Liver (tissue), 9 donors: ENCODE measurements around the gene ADGRF4. TPM values are rescaled to one million over a fixed set of nuclear protein-coding genes. Genes with fewer than 3 reads are reported as not detected.

Source experiments
- DNase-seq: peaks from one replicate; pipeline ENCODE4 v3.0.0-alpha.2; 2017; ENCODE audit warnings: low spot score
- H3K27ac ChIP-seq, 2 donors: one replicate each; pipeline ENCODE4 v1.7.0; 2013; ENCODE audit warnings: inconsistent platforms in 2 of 2, low read length in 2 of 2, control low read depth in 1 of 2, low read depth in 1 of 2, mild to moderate bottlenecking in 1 of 2
- H3K27me3 ChIP-seq, 4 donors: one replicate each; pipeline versions ENCODE4 v1.6.1 to v1.7.0; 2013; ENCODE audit warnings: low read length in 3 of 4, inconsistent platforms in 1 of 4, mild to moderate bottlenecking in 1 of 4, moderate library complexity in 1 of 4; ENCODE audit not compliant: control insufficient read depth in 4 of 4, insufficient read depth in 4 of 4
- H3K36me3 ChIP-seq, 4 donors: one replicate each; pipeline versions ENCODE4 v1.6.1 to v1.7.0; 2013; ENCODE audit warnings: low read length in 3 of 4, mild to moderate bottlenecking in 3 of 4, low read depth in 1 of 4, moderate library complexity in 1 of 4; ENCODE audit not compliant: control insufficient read depth in 4 of 4, insufficient read depth in 3 of 4
- H3K4me1 ChIP-seq, 4 donors: one replicate each; pipeline versions ENCODE4 v1.6.1 to v1.7.0; 2013; ENCODE audit warnings: low read length in 3 of 4, mild to moderate bottlenecking in 3 of 4, moderate library complexity in 1 of 4; ENCODE audit not compliant: control insufficient read depth in 4 of 4, insufficient read depth in 4 of 4
- H3K4me3 ChIP-seq, 3 donors: one replicate each; pipeline versions ENCODE4 v1.6.1 to v1.7.0; 2013; ENCODE audit warnings: low read length in 3 of 3, control low read depth in 1 of 3, low read depth in 1 of 3, mild to moderate bottlenecking in 1 of 3
- H3K9ac ChIP-seq, 2 donors: one replicate each; pipeline ENCODE4 v1.7.0; 2013; ENCODE audit warnings: low read length in 2 of 2, mild to moderate bottlenecking in 2 of 2, moderate library complexity in 2 of 2, control low read depth in 1 of 2, low read depth in 1 of 2
- H3K9me3 ChIP-seq, 4 donors: one replicate each; pipeline versions ENCODE4 v1.6.1 to v1.7.0; 2013; ENCODE audit warnings: low read length in 3 of 4; ENCODE audit not compliant: control insufficient read depth in 4 of 4
- EGR1 ChIP-seq, 2 donors: IDR thresholded peaks; 2 replicates each; pipeline ENCODE4 v1.6.1; 2016 to 2018; ENCODE audit warnings: antibody characterized with exemption in 2 of 2, low read depth in 2 of 2
- FOXA1 ChIP-seq: IDR thresholded peaks from 2 replicates; pipeline ENCODE4 v1.6.1; 2016; ENCODE audit warnings: antibody characterized with exemption
- FOXA2 ChIP-seq: IDR thresholded peaks from 2 replicates; pipeline ENCODE4 v1.6.1; 2016; ENCODE audit warnings: antibody characterized with exemption
- HNF4G ChIP-seq: IDR thresholded peaks from 2 replicates; pipeline ENCODE4 v1.6.1; 2016; ENCODE audit warnings: antibody characterized with exemption
- JUND ChIP-seq, 2 donors: IDR thresholded peaks; 2 replicates each; pipeline ENCODE4 v1.6.1; 2016; ENCODE audit warnings: antibody characterized with exemption in 2 of 2
- NR2F2 ChIP-seq: IDR thresholded peaks from 2 replicates; pipeline ENCODE4 v1.6.1; 2016; ENCODE audit warnings: antibody characterized with exemption
- RAD21 ChIP-seq, 2 donors: IDR thresholded peaks; 2 replicates each; pipeline ENCODE4 v1.6.1; 2016; ENCODE audit warnings: antibody characterized with exemption in 2 of 2, mild to moderate bottlenecking in 2 of 2
- RXRA ChIP-seq, 2 donors: IDR thresholded peaks; 2 replicates each; pipeline ENCODE4 v1.6.1; 2017 to 2018; ENCODE audit warnings: antibody characterized with exemption in 2 of 2, mild to moderate bottlenecking in 1 of 2
- TAF1 ChIP-seq: conservative IDR thresholded peaks from 2 replicates; pipeline ENCODE4 v1.6.1; 2016; ENCODE audit warnings: antibody characterized with exemption, mild to moderate bottlenecking
- YY1 ChIP-seq: IDR thresholded peaks from 2 replicates; pipeline ENCODE4 v1.6.1; 2016; ENCODE audit warnings: antibody characterized with exemption, mild to moderate bottlenecking
- WGBS: extraction: QIAGEN DNeasy Blood & Tissue Kit; methylation state at CpG from one replicate; pipeline ENCODE4 v1.1.7; 2013; 5-methylcytosine and 5-hydroxymethylcytosine counted together
- polyA plus RNA-seq, 2 donors: library from polyadenylated mRNA; stranded (reverse) in 1 of 2; unstranded in 1 of 2; fragments of 200-250 nt in 1 of 2; fragments of >200 nt in 1 of 2; fragmentation: Nextera tagmentation in 1 of 2; extraction: Ambion mirVana in 1 of 2; gene quantifications; one replicate each; pipeline versions ENCODE4 v1.2.1 to v1.2.3, GENCODE V29; 2013 to 2015
- total RNA-seq, 2 donors: library from RNA; depleted of rRNA; stranded (reverse); fragments of >200 nt; gene quantifications; one replicate each; pipeline ENCODE4 v1.2.3, GENCODE V29; 2014
- TF ChIP-seq, protein P1 (sequence below): fragments of 150-350 bp; IDR thresholded peaks from 2 replicates; pipeline ENCODE4 v1.5.1; 2017; ENCODE audit warnings: improper control_type of control experiment, low read depth, low read length; ENCODE audit not compliant: missing input control
- TF ChIP-seq, protein P2 (sequence below): IDR thresholded peaks from 2 replicates; pipeline ENCODE4 v1.6.1; 2016; ENCODE audit warnings: antibody characterized with exemption
- TF ChIP-seq, protein P3 (sequence below): IDR thresholded peaks from 2 replicates; pipeline ENCODE4 v1.6.1; 2016; ENCODE audit warnings: antibody characterized with exemption
- TF ChIP-seq, protein P4 (sequence below): IDR thresholded peaks from 2 replicates; pipeline ENCODE4 v1.6.1; 2016; ENCODE audit warnings: antibody characterized with exemption, mild to moderate bottlenecking
- donor health status: healthy.
- donor health status: healthy.
- donor health status: healthy.
- donor health status: healthy.
- donor health status: healthy.

ADGRF4 gene
- total and polyA plus RNA-seq, 4 donors = not detected

DNA sequence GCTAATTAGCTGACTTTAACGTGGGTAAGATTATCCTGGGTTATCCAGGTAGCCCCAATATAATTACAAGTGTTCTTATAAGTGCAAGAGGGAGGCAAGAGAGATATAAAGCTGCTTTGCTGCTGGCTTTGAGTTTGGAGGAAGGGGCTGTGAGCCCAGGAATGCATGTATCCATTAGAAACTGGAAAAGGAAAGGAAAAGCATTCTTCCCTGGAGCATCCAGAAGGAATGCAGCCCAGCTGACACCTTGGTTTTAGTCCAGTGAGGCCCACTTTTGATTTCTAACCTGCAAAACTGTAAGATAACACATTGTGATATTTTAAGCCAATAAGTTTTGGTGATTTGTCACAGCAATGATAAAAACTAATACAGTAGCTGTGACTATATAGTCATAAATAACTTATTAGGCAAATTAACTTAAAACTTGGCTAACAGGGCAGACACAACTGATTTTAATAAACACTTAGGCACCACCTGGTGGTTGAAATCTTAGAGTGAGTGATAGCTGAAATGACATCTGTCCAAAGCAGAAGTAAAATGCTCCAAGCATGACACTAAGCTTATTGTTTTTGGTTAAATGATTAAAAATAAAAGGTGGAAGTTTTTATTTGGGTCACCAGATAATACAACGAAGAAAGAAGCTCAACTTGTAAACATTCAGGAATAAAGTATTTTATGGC is 35.6 kb downstream of the ADGRF4 start:
- DNase-seq = no peak
- WGBS = 23% methylated on average over 2 of the region's 2 CpGs
- Histone ChIP-seq H3K4me3 (no peak overlapping the region), H3K9ac (no peak overlapping the region), H3K9me3 (no peaks in the 10 kb centered on the region), H3K27ac (no peak overlapping the region), H3K4me1 (no peaks in the 10 kb centered on the region), H3K27me3 (no peaks in the 10 kb centered on the region), H3K36me3 (no peaks in the 10 kb centered on the region)
- peak; percentile 67 to 76 for TF ChIP-seq RAD21 (IDR thresholded peaks at IDR 0.05)
- TF ChIP-seq, protein P1, sequence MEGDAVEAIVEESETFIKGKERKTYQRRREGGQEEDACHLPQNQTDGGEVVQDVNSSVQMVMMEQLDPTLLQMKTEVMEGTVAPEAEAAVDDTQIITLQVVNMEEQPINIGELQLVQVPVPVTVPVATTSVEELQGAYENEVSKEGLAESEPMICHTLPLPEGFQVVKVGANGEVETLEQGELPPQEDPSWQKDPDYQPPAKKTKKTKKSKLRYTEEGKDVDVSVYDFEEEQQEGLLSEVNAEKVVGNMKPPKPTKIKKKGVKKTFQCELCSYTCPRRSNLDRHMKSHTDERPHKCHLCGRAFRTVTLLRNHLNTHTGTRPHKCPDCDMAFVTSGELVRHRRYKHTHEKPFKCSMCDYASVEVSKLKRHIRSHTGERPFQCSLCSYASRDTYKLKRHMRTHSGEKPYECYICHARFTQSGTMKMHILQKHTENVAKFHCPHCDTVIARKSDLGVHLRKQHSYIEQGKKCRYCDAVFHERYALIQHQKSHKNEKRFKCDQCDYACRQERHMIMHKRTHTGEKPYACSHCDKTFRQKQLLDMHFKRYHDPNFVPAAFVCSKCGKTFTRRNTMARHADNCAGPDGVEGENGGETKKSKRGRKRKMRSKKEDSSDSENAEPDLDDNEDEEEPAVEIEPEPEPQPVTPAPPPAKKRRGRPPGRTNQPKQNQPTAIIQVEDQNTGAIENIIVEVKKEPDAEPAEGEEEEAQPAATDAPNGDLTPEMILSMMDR = peak; percentile 43
- TF ChIP-seq NR2F2 = no peak

DNA sequence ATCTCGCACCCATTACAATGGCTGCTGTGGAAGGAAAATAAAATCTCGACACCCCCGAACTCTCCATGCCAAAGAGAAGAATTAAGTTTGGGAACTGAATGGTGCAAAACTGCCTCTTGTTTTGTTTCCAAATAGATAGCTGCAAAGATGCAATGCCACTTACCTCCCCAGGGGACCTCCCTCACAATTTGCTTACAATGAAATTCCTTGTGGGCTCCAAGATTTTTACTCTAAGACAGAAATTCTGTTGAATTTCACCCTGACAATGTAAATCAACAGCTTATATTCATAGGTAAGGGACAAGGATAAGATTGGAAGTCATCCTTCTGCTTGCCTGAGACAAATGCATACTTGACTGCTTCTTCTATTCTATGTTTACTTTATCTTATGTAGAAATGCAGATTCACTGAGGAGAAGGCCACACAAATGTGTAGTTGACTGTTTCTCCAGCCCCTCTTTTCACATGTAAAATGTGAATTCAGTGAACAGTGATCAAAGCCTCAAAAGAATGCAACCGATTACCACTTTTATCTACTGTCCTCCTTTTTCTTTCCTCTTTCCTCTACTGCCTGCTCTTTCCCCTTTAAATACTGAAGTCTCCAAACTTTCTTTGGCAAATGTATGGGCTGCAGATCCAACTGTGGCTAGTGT is 36.6 kb downstream of the ADGRF4 start:
- Histone ChIP-seq H3K9ac (no peak overlapping the region), H3K4me3 (no peak overlapping the region), H3K36me3 (no peaks in the 10 kb centered on the region), H3K27me3 (no peaks in the 10 kb centered on the region), H3K9me3 (no peaks in the 10 kb centered on the region), H3K4me1 (no peaks in the 10 kb centered on the region), H3K27ac (no peak overlapping the region)
- no peak for DNase-seq
- TF ChIP-seq EGR1 (IDR thresholded peaks at IDR 0.05; ENCODE audit: low read depth in 2 of 2) (no peak), YY1 (no peak), TAF1 (no peak), FOXA2 (no peak), FOXA1 (no peak), RXRA (IDR thresholded peaks at IDR 0.05) (no peak), HNF4G (no peak), JUND (IDR thresholded peaks at IDR 0.05) (no peak), NR2F2 (no peak)
- TF ChIP-seq, protein P2, sequence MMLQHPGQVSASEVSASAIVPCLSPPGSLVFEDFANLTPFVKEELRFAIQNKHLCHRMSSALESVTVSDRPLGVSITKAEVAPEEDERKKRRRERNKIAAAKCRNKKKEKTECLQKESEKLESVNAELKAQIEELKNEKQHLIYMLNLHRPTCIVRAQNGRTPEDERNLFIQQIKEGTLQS = no peak
- TF ChIP-seq, protein P3, sequence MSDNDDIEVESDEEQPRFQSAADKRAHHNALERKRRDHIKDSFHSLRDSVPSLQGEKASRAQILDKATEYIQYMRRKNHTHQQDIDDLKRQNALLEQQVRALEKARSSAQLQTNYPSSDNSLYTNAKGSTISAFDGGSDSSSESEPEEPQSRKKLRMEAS = no peak
- TF ChIP-seq, protein P4, sequence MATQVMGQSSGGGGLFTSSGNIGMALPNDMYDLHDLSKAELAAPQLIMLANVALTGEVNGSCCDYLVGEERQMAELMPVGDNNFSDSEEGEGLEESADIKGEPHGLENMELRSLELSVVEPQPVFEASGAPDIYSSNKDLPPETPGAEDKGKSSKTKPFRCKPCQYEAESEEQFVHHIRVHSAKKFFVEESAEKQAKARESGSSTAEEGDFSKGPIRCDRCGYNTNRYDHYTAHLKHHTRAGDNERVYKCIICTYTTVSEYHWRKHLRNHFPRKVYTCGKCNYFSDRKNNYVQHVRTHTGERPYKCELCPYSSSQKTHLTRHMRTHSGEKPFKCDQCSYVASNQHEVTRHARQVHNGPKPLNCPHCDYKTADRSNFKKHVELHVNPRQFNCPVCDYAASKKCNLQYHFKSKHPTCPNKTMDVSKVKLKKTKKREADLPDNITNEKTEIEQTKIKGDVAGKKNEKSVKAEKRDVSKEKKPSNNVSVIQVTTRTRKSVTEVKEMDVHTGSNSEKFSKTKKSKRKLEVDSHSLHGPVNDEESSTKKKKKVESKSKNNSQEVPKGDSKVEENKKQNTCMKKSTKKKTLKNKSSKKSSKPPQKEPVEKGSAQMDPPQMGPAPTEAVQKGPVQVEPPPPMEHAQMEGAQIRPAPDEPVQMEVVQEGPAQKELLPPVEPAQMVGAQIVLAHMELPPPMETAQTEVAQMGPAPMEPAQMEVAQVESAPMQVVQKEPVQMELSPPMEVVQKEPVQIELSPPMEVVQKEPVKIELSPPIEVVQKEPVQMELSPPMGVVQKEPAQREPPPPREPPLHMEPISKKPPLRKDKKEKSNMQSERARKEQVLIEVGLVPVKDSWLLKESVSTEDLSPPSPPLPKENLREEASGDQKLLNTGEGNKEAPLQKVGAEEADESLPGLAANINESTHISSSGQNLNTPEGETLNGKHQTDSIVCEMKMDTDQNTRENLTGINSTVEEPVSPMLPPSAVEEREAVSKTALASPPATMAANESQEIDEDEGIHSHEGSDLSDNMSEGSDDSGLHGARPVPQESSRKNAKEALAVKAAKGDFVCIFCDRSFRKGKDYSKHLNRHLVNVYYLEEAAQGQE = no peak
- 44% methylated on average over 4 of the region's 4 CpGs for WGBS
